ENCODE results near the gene FBXL22.

FBXL22 gene

GRCh38 chr15:63605036-63605435, 7.8 kb downstream of the FBXL22 start:
- Histone ChIP-seq H3K4me2 (ENCODE audit: low read depth, low read length, poor library complexity, severe bottlenecking) (no peak overlapping the region), H3K9me2 (replicated peaks; ENCODE audit: insufficient read depth, low read length) (no peaks in the 10 kb centered on the region), H4K20me1 (ENCODE audit: low read depth, low read length) (no peaks in the 10 kb centered on the region), H3K4me3 (ENCODE audit: insufficient read depth, low read length, poor library complexity, severe bottlenecking) (no peak overlapping the region), H3K36me3 (ENCODE audit: low read length) (peaks cover 5% of the 10 kb centered on the region; the same call in 1 of the 2 replicates), H2AFZ (ENCODE audit: low read depth, low read length, severe bottlenecking) (no peak overlapping the region), H3K9ac (ENCODE audit: low read length) (no peak overlapping the region), H3K27me3 (ENCODE audit: low read length) (no peaks in the 10 kb centered on the region), H3F3A (ENCODE audit: insufficient read depth) (peaks cover 13% of the 10 kb centered on the region), H3K79me2 (ENCODE audit: insufficient read depth, low read length) (no peaks in the 10 kb centered on the region), H3K9me3 (ENCODE audit: insufficient read depth, low read length) (no peaks in the 10 kb centered on the region), H3K27ac (ENCODE audit: low read depth, low read length) (no peak overlapping the region)
- TF ChIP-seq CTCF (IDR thresholded peaks at IDR 0.05; ENCODE audit: insufficient read depth, low read length, poor library complexity, severe bottlenecking) (no peak), EZH2phosphoT487 (conservative IDR thresholded peaks at IDR 0.05; ENCODE audit: low read length) (no peak)

- Histone ChIP-seq H3K36me3 (ENCODE audit: low read length) (peaks cover 5% of the 10 kb centered on the region; the same call in 1 of the 2 replicates), H3K9me2 (replicated peaks; ENCODE audit: insufficient read depth, low read length) (no peaks in the 10 kb centered on the region), H3F3A (ENCODE audit: insufficient read depth) (peaks cover 10% of the 10 kb centered on the region), H3K27ac (ENCODE audit: low read depth, low read length) (no peak overlapping the region), H3K27me3 (ENCODE audit: low read length) (no peaks in the 10 kb centered on the region), H3K4me2 (ENCODE audit: low read depth, low read length, poor library complexity, severe bottlenecking) (no peak overlapping the region), H3K79me2 (ENCODE audit: insufficient read depth, low read length) (no peaks in the 10 kb centered on the region), H3K9me3 (ENCODE audit: insufficient read depth, low read length) (no peaks in the 10 kb centered on the region), H3K9ac (ENCODE audit: low read length) (no peak overlapping the region), H4K20me1 (ENCODE audit: low read depth, low read length) (no peaks in the 10 kb centered on the region), H3K4me3 (ENCODE audit: insufficient read depth, low read length, poor library complexity, severe bottlenecking) (no peak overlapping the region), H2AFZ (ENCODE audit: low read depth, low read length, severe bottlenecking) (no peak overlapping the region)
- TF ChIP-seq CTCF (IDR thresholded peaks at IDR 0.05; ENCODE audit: insufficient read depth, low read length, poor library complexity, severe bottlenecking), result no peak
- no peak for TF ChIP-seq EZH2phosphoT487 (conservative IDR thresholded peaks at IDR 0.05; ENCODE audit: low read length)
These were observed 8.6 kb downstream of the FBXL22 start for GRCh38 chr15:63605816-63606215.

GRCh38 chr15:63606308-63606707, 9.1 kb downstream of the FBXL22 start:
- peaks cover 5% of the 10 kb centered on the region; the same call in 1 of the 2 replicates for H3K36me3 ChIP-seq (ENCODE audit: low read length)
- H3K9ac ChIP-seq (ENCODE audit: low read length), result no peak overlapping the region
- H2AFZ ChIP-seq (ENCODE audit: low read depth, low read length, severe bottlenecking), result no peak overlapping the region
- no peaks in the 10 kb centered on the region for H3K9me3 ChIP-seq (ENCODE audit: insufficient read depth, low read length)
- no peak overlapping the region for H3K4me2 ChIP-seq (ENCODE audit: low read depth, low read length, poor library complexity, severe bottlenecking)
- peaks cover 10% of the 10 kb centered on the region for H3F3A ChIP-seq (ENCODE audit: insufficient read depth)
- no peak overlapping the region for H3K4me3 ChIP-seq (ENCODE audit: insufficient read depth, low read length, poor library complexity, severe bottlenecking)
- H3K9me2 ChIP-seq (replicated peaks; ENCODE audit: insufficient read depth, low read length), result no peaks in the 10 kb centered on the region
- H3K79me2 ChIP-seq (ENCODE audit: insufficient read depth, low read length), result no peaks in the 10 kb centered on the region
- H4K20me1 ChIP-seq (ENCODE audit: low read depth, low read length), result no peaks in the 10 kb centered on the region
- no peak for TF ChIP-seq EZH2phosphoT487 (conservative IDR thresholded peaks at IDR 0.05; ENCODE audit: low read length)
- no peak for TF ChIP-seq CTCF (IDR thresholded peaks at IDR 0.05; ENCODE audit: insufficient read depth, low read length, poor library complexity, severe bottlenecking)
- H3K27ac ChIP-seq (ENCODE audit: low read depth, low read length), result no peak overlapping the region
- H3K27me3 ChIP-seq (ENCODE audit: low read length), result no peaks in the 10 kb centered on the region

Measured in SU-DHL-6 (cell line).